PC-3 (cell line): ENCODE results near the gene HS3ST2. TPM values are rescaled to one million over a fixed set of nuclear protein-coding genes. Genes with fewer than 3 reads are reported as not detected.

ENCODE experiments used
- ATAC-seq: fragments of 200-7000 bp; cut with Tn5 transposase; 2 replicates; pipeline ENCODE4 v1.9.1; 2020; ENCODE audit warnings: mild to moderate bottlenecking, moderate library complexity
- BruUV-seq: library from RNA; stranded (reverse); fragments of 400-500 nt; replicated peaks from 2 replicates; lab custom pipeline; 2021; lab: Mats Ljungman, UMichigan
- CTCF ChIA-PET: fragments of 300-600 bp; sonication (Branson Sonifier 250); formaldehyde crosslinking; loops from one replicate; lab custom pipeline; 2022; ENCODE audit warnings: antibody characterized with exemption; lab: Charles Lee
- POLR2A ChIA-PET: fragments of 300-600 bp; sonication (Branson Sonifier 250); formaldehyde crosslinking; loops from one replicate; lab custom pipeline; 2022; ENCODE audit warnings: antibody characterized with exemption; ENCODE audit not compliant: unreplicated experiment; lab: Charles Lee
- DNase-seq: peaks from one replicate; pipeline ENCODE4 v3.0.0-alpha.2; 2015
- H2AFZ ChIP-seq: fragments of 300-600 bp; sonication (generic); 2 replicates; pipeline ENCODE4 v1.6.0; 2016; ENCODE audit warnings: antibody characterized with exemption, low read length
- H3F3A ChIP-seq: fragments of 300-600 bp; sonication (generic); one replicate; pipeline ENCODE4 v1.6.0; 2017; ENCODE audit warnings: antibody characterized with exemption, low read length, control low read depth, mild to moderate bottlenecking; ENCODE audit not compliant: unreplicated experiment
- H3K27ac ChIP-seq: fragments of 300-600 bp; sonication (generic); 2 replicates; pipeline ENCODE4 v1.5.1; 2016; ENCODE audit warnings: mild to moderate bottlenecking, low read length
- H3K27me3 ChIP-seq: fragments of 300-600 bp; sonication (generic); 2 replicates; pipeline ENCODE4 v1.6.1; 2016; ENCODE audit warnings: low read length, mixed read lengths
- H3K36me3 ChIP-seq: fragments of 300-600 bp; sonication (generic); 2 replicates; pipeline ENCODE4 v1.6.1; 2016; ENCODE audit warnings: low read depth, mixed run types, low read length, mixed read lengths
- H3K4me1 ChIP-seq: fragments of 300-600 bp; sonication (generic); 2 replicates; pipeline ENCODE4 v1.5.1; 2016; ENCODE audit warnings: low read length; ENCODE audit not compliant: insufficient read depth
- H3K4me2 ChIP-seq: fragments of 300-600 bp; sonication (generic); 2 replicates; pipeline ENCODE4 v1.6.0; 2016; ENCODE audit warnings: low read length
- H3K4me3 ChIP-seq: fragments of 300-600 bp; sonication (generic); 2 replicates; pipeline ENCODE4 v1.5.1; 2016; ENCODE audit warnings: mild to moderate bottlenecking, low read length, mixed read lengths
- H3K79me2 ChIP-seq: fragments of 300-600 bp; sonication (generic); 2 replicates; pipeline ENCODE4 v1.6.1; 2017; ENCODE audit warnings: low read length, mixed read lengths
- H3K9ac ChIP-seq: fragments of 300-600 bp; sonication (generic); 2 replicates; pipeline ENCODE4 v1.6.0; 2016; ENCODE audit warnings: mild to moderate bottlenecking, low read length
- H3K9me2 ChIP-seq: fragments of 300-600 bp; sonication (generic); replicated peaks from 2 replicates; pipeline ENCODE4 v1.6.1; 2016; ENCODE audit warnings: mixed run types, low read length, mixed read lengths
- H3K9me3 ChIP-seq: fragments of 300-600 bp; sonication (generic); 2 replicates; pipeline ENCODE4 v1.6.1; 2016; ENCODE audit warnings: low read length, mixed read lengths
- H4K20me1 ChIP-seq: fragments of 300-600 bp; sonication (generic); 2 replicates; pipeline ENCODE4 v1.6.1; 2016; ENCODE audit warnings: low read length, mixed read lengths
- CTCF ChIP-seq: fragments of 300-600 bp; sonication (generic); conservative IDR thresholded peaks from 2 replicates; pipeline ENCODE4 v1.5.1; 2017; ENCODE audit warnings: antibody characterized with exemption, low read depth, mild to moderate bottlenecking, low read length
- EZH2 ChIP-seq: fragments of 300-600 bp; sonication (generic); IDR thresholded peaks from one replicate; pipeline ENCODE4 v1.6.1; 2017; ENCODE audit warnings: antibody characterized with exemption, mild to moderate bottlenecking, low read length; ENCODE audit not compliant: unreplicated experiment
- EZH2phosphoT487 ChIP-seq: fragments of 300-600 bp; sonication (generic); IDR thresholded peaks from 2 replicates; pipeline ENCODE4 v1.6.1; 2018; ENCODE audit warnings: mild to moderate bottlenecking, antibody characterized with exemption, low read length, borderline replicate concordance
- intact Hi-C: fragments of 100-400 bp; cut with micrococcal nuclease; formaldehyde crosslinking; loops from 2 replicates; pipeline ENCODE4 v1.9.0; 2023
- total RNA-seq: library from RNA; depleted of rRNA; stranded (reverse); fragments of >200 nt; gene quantifications from 2 replicates; pipeline ENCODE4 v1.2.3, GENCODE V29; 2014

Gene HS3ST2
- total RNA-seq, 1 experiment from 2014 or later = not detected

DNA sequence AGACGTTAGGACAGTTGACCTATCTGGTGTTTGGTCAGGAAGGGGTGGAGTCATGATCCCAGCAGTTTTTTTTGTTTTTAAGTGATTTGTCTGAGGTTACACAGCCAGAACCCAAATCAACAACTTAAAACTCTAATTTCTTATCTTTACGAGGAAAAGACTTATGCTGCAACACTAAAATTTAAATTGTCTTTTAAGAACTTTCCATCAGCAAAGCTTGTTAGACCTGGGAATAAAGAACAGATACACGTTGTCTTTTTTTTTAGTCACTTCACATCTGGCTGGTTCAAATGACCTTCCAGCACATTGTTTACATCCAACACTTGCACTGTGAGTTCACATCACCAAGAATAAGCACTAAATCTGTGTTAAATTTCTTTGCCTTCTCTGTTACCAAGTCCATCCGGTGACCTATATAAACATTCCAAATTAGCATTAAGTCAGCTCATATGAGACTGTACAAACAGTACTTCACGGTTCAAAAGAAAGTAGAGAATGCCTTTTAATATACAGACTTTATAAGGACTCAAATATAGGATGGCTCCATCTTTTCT is 115.0 kb downstream of the HS3ST2 start:
- no peaks in the 10 kb centered on the region for H4K20me1 ChIP-seq
- H3K9me3 ChIP-seq = no peaks in the 10 kb centered on the region
- intact Hi-C loops = no loop called here
- no peak overlapping the region for H3K27ac ChIP-seq
- no TSS peak for BruUV-seq
- DNase-seq (no peak), ATAC-seq (no peak)
- H2AFZ ChIP-seq = no peak overlapping the region
- no peak overlapping the region for H3K9ac ChIP-seq
- H3K4me1 ChIP-seq = no peaks in the 10 kb centered on the region
- H3K36me3 ChIP-seq = no peaks in the 10 kb centered on the region
- H3F3A ChIP-seq = no peaks in the 10 kb centered on the region
- ChIA-PET CTCF (no interaction called here), POLR2A (no interaction called here)
- no peak overlapping the region for H3K4me2 ChIP-seq
- no peaks in the 10 kb centered on the region for H3K79me2 ChIP-seq
- no peaks in the 10 kb centered on the region for H3K9me2 ChIP-seq
- peaks cover 69% of the 10 kb centered on the region for H3K27me3 ChIP-seq
- H3K4me3 ChIP-seq = no peak overlapping the region
- TF ChIP-seq CTCF (no peak), EZH2phosphoT487 (no peak), EZH2 (no peak)

- intact Hi-C loops = no loop called here
- TF ChIP-seq EZH2 = no peak
- no peak for TF ChIP-seq CTCF
- TF ChIP-seq EZH2phosphoT487 = no peak
- H2AFZ ChIP-seq = no peak overlapping the region
- no peak for DNase-seq
- H3K4me1 ChIP-seq = no peaks in the 10 kb centered on the region
- peaks cover 64% of the 10 kb centered on the region for H3K27me3 ChIP-seq
- H3K36me3 ChIP-seq = no peaks in the 10 kb centered on the region
- no peaks in the 10 kb centered on the region for H4K20me1 ChIP-seq
- BruUV-seq = no TSS peak
- no peak overlapping the region for H3K9ac ChIP-seq
- H3K4me2 ChIP-seq = no peak overlapping the region
- ChIA-PET CTCF (no interaction called here), POLR2A (no interaction called here)
- H3K27ac ChIP-seq = no peak overlapping the region
- H3K79me2 ChIP-seq = no peaks in the 10 kb centered on the region
- no peak overlapping the region for H3K4me3 ChIP-seq
- H3K9me3 ChIP-seq = no peaks in the 10 kb centered on the region
- no peaks in the 10 kb centered on the region for H3F3A ChIP-seq
- no peak for ATAC-seq
- no peaks in the 10 kb centered on the region for H3K9me2 ChIP-seq
These were observed 115.5 kb downstream of the HS3ST2 start for GRCh38 chr16:22929461-22929860.

GRCh38 chr16:22932032-22932771 is 118.2 kb downstream of the HS3ST2 start:
- ATAC-seq = no peak
- DNase-seq = no peak

More at GRCh38 chr16:22932032-22932771, 118.2 kb downstream of the HS3ST2 start:
- no peak overlapping the region for H3K4me2 ChIP-seq
- POLR2A ChIA-PET = no interaction called here
- H3K27ac ChIP-seq = no peak overlapping the region
- no peaks in the 10 kb centered on the region for H3K36me3 ChIP-seq
- intact Hi-C loops = no loop called here
- no peaks in the 10 kb centered on the region for H3K9me3 ChIP-seq
- no peaks in the 10 kb centered on the region for H3K9me2 ChIP-seq
- H4K20me1 ChIP-seq = no peaks in the 10 kb centered on the region
- no peaks in the 10 kb centered on the region for H3F3A ChIP-seq
- H2AFZ ChIP-seq = no peak overlapping the region
- no peaks in the 10 kb centered on the region for H3K4me1 ChIP-seq
- no peaks in the 10 kb centered on the region for H3K79me2 ChIP-seq
- H3K9ac ChIP-seq = no peak overlapping the region
- H3K4me3 ChIP-seq = no peak overlapping the region
- no TSS peak for BruUV-seq
- no peak for TF ChIP-seq CTCF
- no peak for TF ChIP-seq EZH2
- TF ChIP-seq EZH2phosphoT487 = no peak
- peaks cover 40% of the 10 kb centered on the region for H3K27me3 ChIP-seq
- CTCF ChIA-PET = no interaction called here
